GOT3 (cell line): ENCODE measurements around the gene SERPINH1.
"Not testable (repeated sequence)": the region's sequence is repeated elsewhere in the genome, so short reads cannot be mapped to it uniquely, and the experiment has no call there.

ENCODE experiments used
- DNase-seq: peaks from one replicate; lab custom pipeline; 2025; ENCODE audit warnings: mixed read lengths; lab: John Stamatoyannopoulos, UW

SERPINH1 gene

DNA sequence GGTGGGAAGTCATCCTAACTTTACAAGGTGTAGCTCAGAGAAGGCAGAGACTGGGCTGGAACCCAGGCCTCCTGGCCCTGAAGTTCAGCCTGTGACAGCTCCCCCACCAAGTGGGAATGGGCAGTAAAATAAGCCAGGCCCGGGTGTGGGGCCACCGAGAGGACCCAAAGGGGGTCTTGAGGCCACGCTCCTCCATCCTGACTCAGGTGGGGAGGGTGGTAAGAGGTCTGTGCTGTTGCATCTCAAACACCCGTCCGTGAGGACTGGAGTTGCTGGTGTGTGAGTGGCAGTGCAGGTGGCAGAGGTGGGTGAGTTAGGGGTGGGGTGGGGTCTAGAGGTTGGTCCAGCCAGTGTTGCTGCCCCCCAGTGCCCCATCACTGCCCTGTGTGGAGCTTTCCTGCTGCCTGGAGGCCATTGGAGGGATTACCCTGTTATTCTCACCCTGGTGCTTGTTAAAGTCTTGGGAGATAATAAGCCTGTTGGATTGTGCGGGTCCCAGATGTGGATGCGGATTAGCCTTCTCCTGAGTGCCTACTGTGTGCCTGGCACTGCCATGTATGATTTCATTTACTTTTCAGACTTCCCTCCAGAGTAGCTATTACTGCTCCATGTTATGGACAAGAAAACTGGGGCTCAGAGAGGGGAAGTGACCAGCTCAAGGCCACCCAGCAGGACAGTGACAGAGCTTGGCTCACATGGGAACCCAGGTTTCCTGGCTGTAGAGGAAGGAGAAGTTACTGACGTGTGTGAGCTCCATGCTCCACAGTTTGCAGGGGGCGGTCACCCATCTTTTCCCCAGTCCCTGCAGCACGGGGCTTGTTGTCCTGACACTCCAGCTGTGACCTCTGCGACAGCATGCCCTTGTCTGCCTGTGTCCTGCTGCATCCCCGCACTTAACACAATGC lies 12.9 kb downstream of the SERPINH1 start:
- DNase-seq: no peak

DNA sequence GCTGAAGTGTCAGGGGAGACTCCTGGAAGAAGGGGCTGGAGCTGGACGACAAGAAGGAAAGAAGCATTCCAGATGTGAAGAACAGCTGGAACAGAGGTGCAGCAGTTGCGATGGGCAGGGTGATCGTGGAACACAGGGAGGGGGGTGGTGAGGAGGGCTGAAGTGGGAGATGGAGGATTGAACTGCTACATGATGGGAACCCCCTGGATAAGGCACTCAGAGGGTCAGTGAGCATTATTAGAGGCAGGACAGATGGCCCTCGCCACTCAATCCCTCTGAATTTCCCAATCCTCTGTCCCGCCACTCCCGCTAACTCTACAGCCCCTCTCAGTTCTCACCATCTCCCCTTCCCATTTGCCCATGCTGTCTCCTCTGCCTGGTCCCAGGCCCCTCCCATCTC lies 14.0 kb downstream of the SERPINH1 start:
- DNase-seq: no peak

DNA sequence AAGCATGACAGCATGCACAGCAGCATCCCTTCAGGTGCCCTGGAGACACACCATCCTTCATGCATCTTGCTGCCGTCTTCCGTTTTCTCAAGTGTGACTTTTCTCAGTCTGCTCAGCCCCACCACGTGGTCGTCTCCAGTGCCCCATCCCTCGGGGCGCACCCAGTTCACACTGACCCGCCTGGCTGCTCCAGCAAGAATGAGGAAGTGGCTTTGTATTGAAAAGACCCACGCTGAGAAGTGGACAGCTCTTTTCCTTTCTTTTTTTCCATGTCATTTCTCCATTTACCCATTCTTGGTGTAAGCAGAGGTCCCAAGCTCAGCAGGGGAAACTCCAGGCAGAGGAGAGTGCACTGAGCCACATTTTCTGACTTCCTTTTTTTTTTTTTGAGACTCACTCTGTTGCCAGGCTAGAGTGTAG lies 14.5 kb downstream of the SERPINH1 start:
- no peak for DNase-seq

DNA sequence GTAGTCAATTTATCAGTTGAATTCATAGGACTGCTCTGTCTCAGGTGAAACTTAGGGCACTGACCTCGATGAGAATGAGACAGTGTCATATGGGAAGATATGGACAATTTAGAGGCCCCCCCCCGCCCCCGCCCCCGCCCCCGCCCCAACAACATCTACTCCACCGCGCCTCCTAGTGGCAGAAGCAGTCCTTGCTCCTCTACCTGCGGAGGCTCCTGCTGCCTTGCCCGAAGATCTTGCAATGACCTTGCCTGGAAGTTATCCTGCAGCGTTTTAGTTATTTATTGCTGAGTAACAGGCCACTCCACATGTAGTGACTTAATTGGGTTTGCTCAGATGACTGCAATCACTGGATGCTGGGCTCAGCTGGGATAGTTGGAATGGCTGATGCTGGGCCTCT lies 15.2 kb downstream of the SERPINH1 start:
- DNase-seq: no peak

DNA sequence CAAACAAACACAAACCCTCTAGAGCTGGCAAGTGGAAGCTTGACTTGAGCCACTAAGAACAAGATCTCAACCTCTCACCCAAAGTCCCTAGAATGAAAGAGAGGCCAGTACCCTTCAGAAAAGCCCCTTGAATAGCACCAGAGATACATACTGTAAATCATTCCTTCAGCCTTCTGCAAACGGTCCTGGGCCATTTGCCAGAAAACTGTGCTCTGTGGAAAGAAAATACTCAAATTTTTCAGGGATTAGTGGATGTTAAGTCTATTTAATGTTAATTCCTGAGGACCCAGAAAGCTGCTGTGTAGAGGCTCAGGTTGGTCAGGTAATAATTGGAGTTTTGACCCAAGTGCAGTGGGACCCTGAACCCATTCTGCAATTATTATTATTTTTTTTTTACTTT lies 16.9 kb downstream of the SERPINH1 start:
- DNase-seq: no peak

DNA sequence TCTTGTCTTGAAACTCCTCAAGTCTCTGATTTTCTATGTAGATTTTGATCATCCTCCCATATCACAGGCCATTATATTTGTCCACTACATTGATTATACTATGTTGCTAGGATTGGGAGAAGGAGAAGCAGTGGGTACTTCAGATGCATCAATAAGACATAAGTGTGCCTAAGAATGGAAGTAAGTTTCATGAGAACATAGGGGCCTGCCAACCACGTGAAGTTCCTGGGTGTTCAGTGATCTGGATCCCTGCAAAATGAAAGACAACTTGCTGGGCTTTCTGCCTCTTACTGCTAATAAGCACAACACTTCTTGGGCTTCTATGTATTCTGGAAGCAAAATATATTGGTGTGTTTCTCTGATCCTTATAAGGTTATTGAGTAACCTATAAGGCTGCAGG lies 17.8 kb downstream of the SERPINH1 start:
- no peak for DNase-seq

DNA sequence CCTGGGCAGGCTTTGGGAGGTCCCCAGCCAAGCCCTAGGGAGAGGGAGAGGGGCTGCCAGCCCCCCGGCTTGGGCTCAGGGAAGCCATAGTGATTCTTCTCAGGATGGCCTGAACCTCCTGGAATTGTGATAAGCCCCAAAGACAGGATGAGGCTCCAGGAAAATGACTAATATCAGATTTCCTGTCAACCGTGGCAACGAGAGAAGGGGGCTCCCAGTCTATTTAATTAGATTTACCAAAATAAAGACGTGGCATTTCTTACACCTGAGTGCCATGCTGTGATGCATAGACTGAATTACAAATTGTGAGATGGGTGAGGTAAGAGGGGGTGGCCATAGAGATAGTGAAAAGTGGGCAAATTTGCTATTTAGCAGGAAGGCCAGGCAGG lies 20.4 kb downstream of the SERPINH1 start:
- no peak for DNase-seq

DNA sequence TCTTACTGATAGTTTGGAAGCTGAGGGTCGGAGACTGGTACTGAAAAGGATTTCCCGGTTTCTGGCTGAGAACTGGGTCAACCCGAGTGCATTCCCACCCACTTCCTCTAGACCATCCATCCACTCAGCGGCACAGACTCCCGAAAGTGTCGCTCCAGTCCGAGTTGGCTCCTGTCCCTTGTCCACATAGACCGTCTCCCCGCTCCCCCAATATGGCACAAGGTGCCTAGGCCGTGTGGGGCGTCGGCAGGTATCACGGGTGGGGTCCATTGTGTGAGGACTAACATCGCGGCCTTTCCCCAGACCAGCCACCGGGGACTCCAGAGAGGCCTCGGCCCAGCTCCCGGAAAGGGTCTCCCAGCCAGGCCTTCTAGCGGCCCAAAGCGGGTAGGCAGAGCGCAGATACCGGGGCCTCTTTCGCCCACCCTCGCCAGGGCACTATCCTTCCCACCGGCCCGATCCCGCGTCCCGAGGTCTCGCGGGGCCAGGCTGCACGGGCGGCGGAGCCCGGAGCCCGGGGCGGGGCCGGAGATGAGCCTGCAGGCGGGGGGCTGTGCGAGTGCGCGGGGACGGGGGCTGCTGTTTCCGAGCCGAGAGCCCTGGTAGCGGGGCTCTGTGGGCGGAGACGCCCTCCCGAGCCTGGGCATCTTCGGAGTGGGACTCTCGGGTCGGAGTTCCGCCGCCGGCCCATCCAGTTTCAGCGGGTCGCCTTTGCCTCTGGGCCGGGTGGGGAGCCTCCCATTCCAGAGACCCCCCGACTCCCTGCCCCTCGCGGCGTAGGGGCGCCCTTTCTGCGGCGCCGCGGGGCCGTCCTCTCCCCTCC lies 21.1 kb downstream of the SERPINH1 start:
- no peak for DNase-seq

DNA sequence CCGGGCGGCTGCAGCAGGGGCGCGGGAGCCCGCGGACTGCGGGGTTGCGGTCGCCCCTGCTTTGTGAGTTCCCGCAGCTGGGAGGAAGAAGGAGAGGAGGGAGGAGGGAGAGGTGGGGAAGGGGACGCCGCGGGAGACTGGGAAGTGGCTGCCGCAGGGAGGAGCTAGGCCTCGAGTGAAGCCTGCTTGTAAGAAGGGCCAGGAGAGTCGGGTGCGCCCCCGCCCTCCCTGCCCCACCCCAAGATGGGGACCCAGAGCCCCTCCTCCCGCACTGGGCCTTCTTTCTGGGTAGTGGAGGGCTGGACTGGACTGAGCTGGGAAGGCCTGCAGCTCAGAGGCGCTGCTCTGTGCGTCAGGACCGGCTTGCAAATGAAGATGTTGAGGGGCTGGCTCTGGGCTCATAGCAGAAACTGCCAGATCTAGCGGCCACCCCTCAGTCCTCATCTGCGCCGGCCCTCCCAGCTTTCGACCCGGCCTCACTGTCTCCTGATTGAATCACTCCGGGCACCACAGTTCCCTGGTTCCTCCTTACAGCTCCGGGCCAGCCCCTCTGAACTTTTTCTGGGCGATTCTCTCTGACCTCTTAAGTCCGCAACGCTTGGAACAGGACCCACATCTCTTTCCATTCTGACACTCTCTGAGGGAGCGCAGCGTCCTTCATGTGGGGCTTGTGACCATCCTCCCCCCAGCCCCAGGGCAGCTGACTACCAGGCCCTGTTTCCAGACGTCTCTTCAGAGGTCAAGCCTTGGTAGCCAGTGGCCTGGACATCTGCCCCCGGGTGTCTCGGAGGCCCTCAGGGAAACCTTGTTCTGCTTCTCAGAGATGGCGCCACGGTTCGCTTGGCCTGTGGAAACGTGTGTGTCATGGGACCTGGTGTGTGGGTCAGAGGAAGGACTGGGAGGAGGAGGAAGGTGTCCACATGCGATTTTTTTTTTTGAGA lies 21.9 kb downstream of the SERPINH1 start:
- DNase-seq: no peak

DNA sequence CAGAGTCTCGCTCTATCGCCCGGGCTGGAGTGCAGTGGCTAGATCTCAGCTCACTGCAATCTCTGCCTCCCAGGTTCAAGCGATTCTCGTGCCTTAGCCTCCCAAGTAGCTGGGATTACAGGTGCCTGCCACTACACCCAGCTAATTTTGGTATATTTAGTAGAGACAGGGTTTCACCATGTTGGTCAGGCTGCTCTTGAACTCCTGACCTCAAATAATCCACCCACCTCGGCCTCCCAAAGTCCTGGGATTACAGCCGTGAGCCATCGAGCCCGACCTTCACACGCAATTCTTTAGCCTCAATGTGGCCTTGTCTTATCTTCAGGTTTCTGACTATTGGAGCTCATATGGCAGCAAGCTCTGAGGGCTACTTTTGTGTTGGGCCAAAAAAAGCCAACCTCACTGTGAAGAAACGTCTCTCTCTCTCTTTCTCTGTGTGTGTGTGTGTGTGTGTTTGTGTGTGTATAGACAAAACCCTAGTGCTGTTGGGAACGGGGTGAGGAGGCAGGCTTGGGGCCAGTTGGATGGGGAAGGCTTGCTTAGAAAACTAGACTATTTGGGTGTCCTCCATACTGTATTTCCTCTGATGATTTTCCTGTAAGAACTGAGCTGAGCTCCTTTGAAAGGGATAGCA lies 22.7 kb downstream of the SERPINH1 start:
- DNase-seq: not testable (repeated sequence)

DNA sequence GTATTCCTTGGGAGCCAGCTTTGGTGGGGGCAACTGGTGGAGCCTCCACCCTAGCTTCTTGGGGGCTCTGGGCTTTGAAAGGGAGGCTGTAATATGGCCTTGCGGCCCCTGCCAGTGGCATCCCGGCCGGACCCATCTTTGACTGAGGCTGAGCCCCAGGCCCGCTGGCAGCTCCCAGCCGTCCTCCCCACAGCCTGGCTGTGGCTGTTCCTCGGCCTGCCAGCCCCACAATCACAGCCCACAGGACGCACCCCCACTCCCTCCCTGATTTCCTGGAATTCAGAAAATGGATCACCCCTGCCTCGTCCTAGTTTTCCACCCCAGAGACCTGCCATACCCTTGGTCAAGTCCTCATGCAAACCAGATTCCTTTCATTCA lies 23.2 kb downstream of the SERPINH1 start:
- no peak for DNase-seq

DNA sequence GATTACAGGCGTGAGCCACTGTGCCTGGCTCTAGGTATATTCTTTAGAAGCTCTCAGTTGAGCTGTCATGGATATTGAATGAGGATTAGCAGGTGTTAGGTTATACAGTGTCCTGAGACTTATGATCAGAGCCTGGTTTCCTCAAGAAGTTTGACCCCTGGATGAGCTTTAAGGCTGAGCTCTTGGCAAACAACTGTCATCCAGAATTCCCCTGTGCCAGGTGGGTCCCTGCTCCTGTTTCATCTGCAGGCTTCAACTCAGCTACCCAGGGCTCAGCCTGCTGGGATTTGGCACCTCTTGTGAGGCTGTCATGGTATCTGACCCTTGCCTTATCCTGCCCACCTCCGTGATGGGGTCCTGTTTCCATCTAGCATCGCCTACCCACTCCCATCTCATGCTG lies 24.3 kb downstream of the SERPINH1 start:
- DNase-seq: no peak

DNA sequence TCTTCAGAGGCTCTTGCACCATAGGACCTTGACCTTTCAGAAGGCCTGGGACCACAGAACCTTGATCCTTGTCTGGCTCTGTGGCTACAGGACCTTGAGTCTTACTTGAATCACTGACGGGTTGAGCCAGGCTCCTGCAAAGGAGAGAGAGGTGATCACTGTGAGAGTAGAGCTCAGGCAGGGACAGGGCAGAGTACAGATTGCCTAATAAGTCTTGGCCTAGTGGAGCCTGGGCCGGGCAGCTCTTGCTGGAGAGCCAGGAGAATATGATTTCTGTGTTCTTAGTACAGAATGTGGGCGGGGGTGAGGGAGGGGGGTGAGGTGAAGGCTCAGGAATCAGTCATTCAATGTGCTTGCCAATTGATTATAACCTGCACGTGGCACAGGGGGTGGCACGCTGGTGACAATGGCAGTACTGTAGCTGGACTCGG lies 26.0 kb downstream of the SERPINH1 start:
- no peak for DNase-seq

DNA sequence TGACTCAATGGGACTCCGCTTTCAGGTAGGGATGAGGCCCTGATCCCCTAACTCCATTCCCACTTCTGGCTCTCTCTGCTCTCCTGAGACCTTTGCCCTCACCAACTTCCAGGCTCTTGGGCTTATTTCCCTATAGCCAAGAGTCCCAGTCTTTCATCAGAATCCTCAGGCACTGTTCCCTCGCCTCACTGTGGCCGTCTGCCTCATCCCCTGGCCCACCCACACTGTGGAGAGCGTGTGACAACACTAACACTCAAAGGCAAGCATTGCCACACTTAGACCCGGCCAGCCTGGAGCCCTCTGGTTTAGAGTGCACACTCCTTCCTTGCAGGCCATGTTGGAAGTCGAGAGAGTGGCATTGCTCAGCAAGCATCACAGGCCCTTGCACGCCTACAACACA lies 27.0 kb downstream of the SERPINH1 start:
- no peak for DNase-seq

DNA sequence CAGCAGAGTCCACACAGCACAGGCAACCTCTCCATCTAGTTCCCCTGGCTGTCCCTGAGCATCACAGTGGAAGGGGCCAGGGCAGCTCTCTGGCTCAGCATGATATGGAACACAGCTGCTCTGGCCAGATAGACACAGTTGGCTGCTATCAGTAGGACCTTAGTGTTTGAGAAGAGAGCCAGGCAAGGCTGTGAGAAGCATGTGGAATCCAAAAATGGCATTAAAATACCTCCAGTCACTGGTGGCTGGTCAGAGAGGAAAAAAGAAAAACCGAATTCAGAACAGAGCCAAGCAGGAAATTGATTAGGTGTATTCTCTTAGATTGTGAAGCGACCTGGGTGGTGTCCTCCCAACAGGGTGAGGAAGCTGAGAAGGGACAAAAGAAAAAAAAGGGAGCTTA lies 27.9 kb downstream of the SERPINH1 start:
- no peak for DNase-seq

DNA sequence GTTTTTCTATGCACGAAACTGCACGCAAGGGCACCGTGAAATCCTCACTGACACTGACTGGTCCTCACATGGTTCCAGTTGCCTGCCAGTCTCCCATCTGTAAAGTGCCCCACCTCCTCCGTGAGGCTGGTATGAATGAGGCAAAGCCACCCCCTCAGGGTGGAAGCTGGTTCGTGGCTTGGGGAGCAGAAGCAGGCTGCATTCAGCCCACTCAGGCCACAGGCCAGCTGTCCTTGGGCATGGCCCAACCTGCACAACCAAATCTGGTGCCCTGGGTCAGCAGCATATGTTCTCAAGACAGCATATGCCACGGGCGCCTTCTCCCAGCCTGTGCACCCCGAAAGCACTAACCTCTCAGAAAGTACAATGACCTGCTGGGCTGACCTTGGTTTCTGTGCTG lies 29.3 kb downstream of the SERPINH1 start:
- no peak for DNase-seq

DNA sequence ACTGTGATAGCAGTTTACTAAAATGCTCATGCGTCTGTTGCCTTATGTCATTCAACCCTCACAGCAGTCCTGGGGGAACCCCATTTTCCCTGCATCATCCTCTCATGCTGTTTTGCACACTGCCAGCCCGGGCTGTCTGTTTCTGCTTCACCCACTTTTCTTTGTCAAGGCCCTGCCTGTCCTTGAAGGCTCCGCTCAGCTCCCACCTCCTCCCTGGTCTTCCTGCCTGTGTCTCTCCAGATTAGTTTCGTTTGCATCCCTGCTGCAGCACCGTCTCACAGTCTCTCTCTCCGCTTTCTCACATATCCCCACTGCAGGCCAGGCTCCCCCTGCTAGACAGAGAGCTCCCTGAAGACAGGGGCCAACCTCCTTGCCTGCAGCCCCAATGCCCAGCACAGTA lies 29.9 kb downstream of the SERPINH1 start:
- DNase-seq: no peak

DNA sequence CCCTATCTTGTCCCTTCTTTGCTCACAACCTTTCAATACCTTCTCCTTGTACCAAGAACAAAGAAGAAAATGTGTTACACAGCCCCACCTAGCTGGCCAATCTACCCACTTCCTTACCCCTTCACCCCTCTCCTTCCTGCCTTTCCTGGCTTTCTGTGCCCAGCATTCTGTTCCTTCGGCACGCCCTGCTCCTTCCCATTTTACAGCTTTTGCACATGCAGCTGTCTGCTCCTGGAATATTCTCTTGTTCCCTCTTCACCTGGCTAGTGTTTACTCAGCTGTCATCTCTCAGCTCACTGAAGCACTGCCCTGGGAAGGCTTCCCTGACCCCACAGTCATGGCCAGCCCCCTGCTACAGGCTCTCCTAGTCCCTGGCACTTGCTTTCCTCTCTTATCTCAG lies 30.7 kb downstream of the SERPINH1 start:
- DNase-seq: no peak

DNA sequence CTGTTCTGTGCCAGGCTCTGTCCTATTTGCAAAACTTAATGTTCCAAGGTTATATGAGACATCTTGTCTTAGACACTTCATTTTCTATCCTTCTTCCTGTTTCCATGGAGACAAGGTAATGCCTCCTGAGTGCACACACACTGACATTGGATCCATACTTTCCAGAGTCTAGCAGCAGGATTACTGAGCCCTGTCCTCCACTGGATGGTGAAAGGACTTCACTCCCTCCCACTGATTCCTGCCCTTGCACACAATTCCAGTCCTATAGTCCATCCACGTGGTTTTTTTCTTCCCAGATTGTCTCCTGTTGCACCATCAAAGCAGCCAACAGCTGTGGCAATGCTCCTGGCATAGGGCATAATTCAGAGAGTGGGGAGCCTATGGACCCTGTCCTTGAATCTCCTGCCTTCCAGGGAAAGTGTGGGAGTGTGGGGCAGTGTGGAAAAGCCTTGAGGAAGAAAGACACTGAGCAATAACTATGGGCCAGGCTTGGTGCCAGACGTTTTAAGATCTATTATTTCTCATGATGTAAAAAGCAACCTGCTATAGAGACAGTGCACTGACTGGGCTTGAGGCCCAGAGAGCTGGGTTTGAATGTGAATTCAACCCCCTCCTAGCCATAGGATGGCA lies 31.3 kb downstream of the SERPINH1 start:
- no peak for DNase-seq

DNA sequence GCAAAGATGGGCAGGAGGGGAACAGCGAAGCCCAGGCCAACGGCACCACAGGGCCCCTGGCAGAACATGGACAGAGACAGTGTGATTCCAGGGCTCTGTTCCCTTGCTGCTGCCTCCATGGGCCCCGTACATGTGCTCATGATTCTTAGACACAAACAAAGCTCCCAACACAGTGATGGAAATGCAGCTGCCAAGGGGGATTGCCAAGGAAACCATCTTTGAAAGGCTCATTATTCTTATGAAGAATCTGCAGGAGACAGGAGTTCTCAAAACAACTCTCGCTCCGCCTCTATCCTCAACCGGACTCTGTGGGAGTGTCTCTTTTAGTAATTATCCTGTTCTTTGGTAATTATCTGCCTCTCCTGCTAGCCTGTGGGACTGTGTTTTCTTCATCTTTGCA lies 32.2 kb downstream of the SERPINH1 start:
- DNase-seq: no peak

DNA sequence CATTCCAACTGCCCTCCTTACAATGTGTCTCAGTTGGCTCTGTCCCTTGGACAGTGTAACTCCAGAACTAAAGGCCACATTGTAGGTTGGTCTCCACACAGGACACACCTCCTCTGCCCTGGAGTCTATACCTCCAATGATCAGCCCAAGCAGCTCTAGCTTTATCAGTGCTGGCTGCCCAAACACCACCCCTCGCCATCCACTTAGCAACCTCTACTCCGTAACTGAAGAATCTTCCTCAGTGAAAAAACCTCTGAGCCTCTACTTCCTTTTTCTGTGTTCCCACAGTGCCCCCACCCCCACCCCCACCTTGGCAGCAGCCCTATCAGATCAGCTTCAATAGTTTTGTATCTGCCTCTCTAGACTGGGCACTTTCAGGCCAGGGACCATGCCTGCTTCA lies 33.4 kb downstream of the SERPINH1 start:
- DNase-seq: no peak
